Measurements from ENCODE around the gene PPP1R3D. TPM values are rescaled to one million over a fixed set of nuclear protein-coding genes. Genes with fewer than 3 reads are reported as not detected.

Gene PPP1R3D
- total RNA-seq, 1 experiment from 2014 or later = 2.7 TPM

DNA sequence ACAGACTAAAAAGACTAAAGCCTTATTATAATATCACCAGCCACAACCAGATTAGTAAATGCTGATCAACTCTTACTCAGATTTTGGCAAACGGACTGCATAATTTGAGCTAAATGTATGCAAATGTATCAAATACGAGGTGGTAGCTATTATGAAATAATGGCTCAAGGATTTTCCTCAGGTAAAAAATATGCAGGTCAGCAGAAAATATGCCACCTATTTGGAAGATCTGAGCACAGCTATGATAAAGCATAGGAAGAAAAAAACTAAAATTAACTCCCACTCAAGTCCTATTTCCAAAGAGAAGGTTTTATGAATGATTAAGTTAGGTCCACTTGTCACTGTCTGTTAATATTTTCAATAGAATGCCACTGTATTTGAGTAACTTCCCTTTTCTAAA is 29.1 kb downstream of the PPP1R3D start:
- Histone ChIP-seq H3K36me3 (ENCODE audit: control insufficient read depth in 1 of 2, insufficient read depth in 2 of 2, low read length in 2 of 2) (no peaks in the 10 kb centered on the region), H3K4me2 (ENCODE audit: low read length) (no peak overlapping the region), H3K4me1 (ENCODE audit: control insufficient read depth in 1 of 2, insufficient read depth in 2 of 2, low read length in 2 of 2) (no peaks in the 10 kb centered on the region), H2AFZ (ENCODE audit: low read depth, low read length, poor library complexity, severe bottlenecking) (no peak overlapping the region), H4K20me1 (ENCODE audit: insufficient read depth) (no peaks in the 10 kb centered on the region), H3K27ac (ENCODE audit: low read depth, low read length) (no peak overlapping the region), H3K9me2 (ENCODE audit: insufficient read depth) (no peaks in the 10 kb centered on the region), H3K9me3 (ENCODE audit: control insufficient read depth in 1 of 2, insufficient read depth in 1 of 2, low read depth in 1 of 2, low read length in 2 of 2) (no peaks in the 10 kb centered on the region), H3K4me3 (replicated peaks in 1 of 2; ENCODE audit: low read depth in 1 of 2, low read length in 2 of 2) (no peak overlapping the region), H3K79me2 (ENCODE audit: insufficient read depth, low read length) (no peaks in the 10 kb centered on the region), H3K9ac (ENCODE audit: low read length) (no peak overlapping the region), H3K27me3 (ENCODE audit: insufficient read depth, low read length) (peaks cover 37% of the 10 kb centered on the region)
- ChIA-PET RAD21 (ENCODE audit: low non-redundant PET in 1 of 2, low total read pairs in 2 of 2, uncharacterized antibody in 2 of 2, unreplicated experiment in 2 of 2) (no interaction called here), CTCF (interaction anchor here (1.0 to 1.3 kb wide), 3 partner anchors 23 to 128 kb away, joined by 3 to 6 read pairs (median 5); no protein-coding TSS in a partner anchor), POLR2A (interaction anchor here (1.3 kb wide), 1 partner anchor 29 kb away, joined by 3 read pairs; the partner anchor contains the start of genes FAM217B and PPP1R3D)
- no peak for ATAC-seq
- DNase-seq (ENCODE audit: low read depth, low spot score) = no peak
- intact Hi-C loops (cut with micrococcal nuclease) = no loop called here
- TF ChIP-seq TCF7L2 (IDR thresholded peaks at IDR 0.05; ENCODE audit: borderline replicate concordance, extremely low read depth, insufficient read depth, insufficient read length) (no peak), FOSL1 (IDR thresholded peaks at IDR 0.05; ENCODE audit: low read depth) (no peak), SRF (IDR thresholded peaks at IDR 0.05; ENCODE audit: low read depth) (no peak), EGR1 (IDR thresholded peaks at IDR 0.05; ENCODE audit: low read depth) (no peak), SP1 (IDR thresholded peaks at IDR 0.05; ENCODE audit: low read depth) (no peak)
- TF ChIP-seq, protein P1, sequence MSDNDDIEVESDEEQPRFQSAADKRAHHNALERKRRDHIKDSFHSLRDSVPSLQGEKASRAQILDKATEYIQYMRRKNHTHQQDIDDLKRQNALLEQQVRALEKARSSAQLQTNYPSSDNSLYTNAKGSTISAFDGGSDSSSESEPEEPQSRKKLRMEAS (IDR thresholded peaks at IDR 0.05) = no peak
- TF ChIP-seq, protein P2, sequence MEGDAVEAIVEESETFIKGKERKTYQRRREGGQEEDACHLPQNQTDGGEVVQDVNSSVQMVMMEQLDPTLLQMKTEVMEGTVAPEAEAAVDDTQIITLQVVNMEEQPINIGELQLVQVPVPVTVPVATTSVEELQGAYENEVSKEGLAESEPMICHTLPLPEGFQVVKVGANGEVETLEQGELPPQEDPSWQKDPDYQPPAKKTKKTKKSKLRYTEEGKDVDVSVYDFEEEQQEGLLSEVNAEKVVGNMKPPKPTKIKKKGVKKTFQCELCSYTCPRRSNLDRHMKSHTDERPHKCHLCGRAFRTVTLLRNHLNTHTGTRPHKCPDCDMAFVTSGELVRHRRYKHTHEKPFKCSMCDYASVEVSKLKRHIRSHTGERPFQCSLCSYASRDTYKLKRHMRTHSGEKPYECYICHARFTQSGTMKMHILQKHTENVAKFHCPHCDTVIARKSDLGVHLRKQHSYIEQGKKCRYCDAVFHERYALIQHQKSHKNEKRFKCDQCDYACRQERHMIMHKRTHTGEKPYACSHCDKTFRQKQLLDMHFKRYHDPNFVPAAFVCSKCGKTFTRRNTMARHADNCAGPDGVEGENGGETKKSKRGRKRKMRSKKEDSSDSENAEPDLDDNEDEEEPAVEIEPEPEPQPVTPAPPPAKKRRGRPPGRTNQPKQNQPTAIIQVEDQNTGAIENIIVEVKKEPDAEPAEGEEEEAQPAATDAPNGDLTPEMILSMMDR (IDR thresholded peaks at IDR 0.05 in 2 of 3, conservative IDR thresholded peaks at IDR 0.05 in 1 of 3; ENCODE audit: borderline replicate concordance in 1 of 3, insufficient read depth in 1 of 3, low read depth in 2 of 3, low read length in 2 of 3) = no peak
- no TSS peak for BruUV-seq (replicated peaks)

DNA sequence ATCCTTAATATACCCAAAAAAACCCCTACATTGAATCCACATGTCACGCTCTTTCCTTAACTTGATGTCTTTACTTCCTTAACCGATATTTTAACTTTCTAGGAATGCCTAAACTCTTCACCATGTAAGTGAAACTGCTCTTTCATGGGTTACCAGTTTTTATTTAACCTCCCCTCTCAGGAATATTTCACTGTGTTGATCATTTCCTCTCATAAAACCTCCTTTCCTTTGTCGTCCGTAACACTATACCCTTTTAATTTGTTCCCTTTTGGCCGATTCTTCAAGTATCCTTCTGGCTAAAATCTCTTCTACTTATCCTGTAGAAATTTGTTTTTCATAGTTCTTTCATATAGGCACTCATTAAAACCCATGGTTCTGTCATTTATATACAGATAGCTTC is 31.2 kb downstream of the PPP1R3D start:
- Histone ChIP-seq H2AFZ (ENCODE audit: low read depth, low read length, poor library complexity, severe bottlenecking) (no peak overlapping the region), H3K4me3 (replicated peaks in 1 of 2; ENCODE audit: low read depth in 1 of 2, low read length in 2 of 2) (no peak overlapping the region), H3K79me2 (ENCODE audit: insufficient read depth, low read length) (no peaks in the 10 kb centered on the region), H3K27ac (ENCODE audit: low read depth, low read length) (no peak overlapping the region), H3K9ac (ENCODE audit: low read length) (no peak overlapping the region), H3K27me3 (ENCODE audit: insufficient read depth, low read length) (peaks cover 46% of the 10 kb centered on the region), H3K4me1 (ENCODE audit: control insufficient read depth in 1 of 2, insufficient read depth in 2 of 2, low read length in 2 of 2) (no peaks in the 10 kb centered on the region), H3K9me3 (ENCODE audit: control insufficient read depth in 1 of 2, insufficient read depth in 1 of 2, low read depth in 1 of 2, low read length in 2 of 2) (no peaks in the 10 kb centered on the region), H3K9me2 (ENCODE audit: insufficient read depth) (no peaks in the 10 kb centered on the region), H3K4me2 (ENCODE audit: low read length) (no peak overlapping the region), H3K36me3 (ENCODE audit: control insufficient read depth in 1 of 2, insufficient read depth in 2 of 2, low read length in 2 of 2) (no peaks in the 10 kb centered on the region), H4K20me1 (ENCODE audit: insufficient read depth) (no peaks in the 10 kb centered on the region)
- DNase-seq (ENCODE audit: low read depth, low spot score) (no peak), ATAC-seq (no peak)
- intact Hi-C loops (cut with micrococcal nuclease) = no loop called here
- TF ChIP-seq EZH2 (IDR thresholded peaks at IDR 0.05) (no peak), CBX3 (IDR thresholded peaks at IDR 0.05; ENCODE audit: low read depth) (no peak), SRF (IDR thresholded peaks at IDR 0.05; ENCODE audit: low read depth) (no peak), POLR2A (IDR thresholded peaks at IDR 0.05; ENCODE audit: borderline replicate concordance, extremely low read depth, insufficient read depth, insufficient read length) (no peak), CEBPB (IDR thresholded peaks at IDR 0.05; ENCODE audit: low read depth) (no peak), ELF1 (IDR thresholded peaks at IDR 0.05; ENCODE audit: borderline replicate concordance, low read depth) (no peak)
- ChIA-PET CTCF (no interaction called here), POLR2A (no interaction called here), RAD21 (ENCODE audit: low non-redundant PET in 1 of 2, low total read pairs in 2 of 2, uncharacterized antibody in 2 of 2, unreplicated experiment in 2 of 2) (no interaction called here)
- no TSS peak for BruUV-seq (replicated peaks)
